SU-DHL-6 (cell line): ENCODE data around the gene MORC1.

ENCODE experiments used
- EZH2phosphoT487 ChIP-seq: fragments of 200-600 bp; sonication (generic), shearing (Covaris generic); conservative IDR thresholded peaks from 2 replicates; pipeline ENCODE4 v1.6.1; 2018; ENCODE audit warnings: mild to moderate bottlenecking, antibody characterized with exemption, low read length, moderate library complexity, mixed read lengths
- TF ChIP-seq, protein P1 (sequence below): fragments of 200-600 bp; sonication (generic); IDR thresholded peaks from one replicate; pipeline ENCODE4 v1.5.1; 2017; ENCODE audit warnings: antibody characterized with exemption, mild to moderate bottlenecking, low read length, moderate library complexity; ENCODE audit not compliant: insufficient read depth, poor library complexity, severe bottlenecking

DNA sequence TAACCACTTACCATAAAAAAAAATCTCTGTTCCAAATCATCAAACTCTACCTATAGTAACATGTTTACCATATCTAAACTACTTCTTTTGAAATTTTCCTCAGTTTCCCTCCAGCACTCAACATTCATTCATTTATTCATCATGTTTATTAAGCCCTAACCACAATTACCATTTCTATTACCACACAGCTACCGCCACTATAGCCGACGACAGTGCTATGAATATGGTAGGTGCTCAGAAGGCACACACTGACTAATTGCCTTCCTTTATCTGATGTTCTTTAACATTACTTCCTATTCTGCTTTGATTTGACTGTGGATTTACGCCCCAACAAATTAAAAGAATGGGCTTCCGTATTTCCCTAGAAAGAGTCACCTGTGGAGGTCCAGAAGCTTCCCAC is 208.1 kb downstream of the MORC1 start:
- TF ChIP-seq, protein P1, sequence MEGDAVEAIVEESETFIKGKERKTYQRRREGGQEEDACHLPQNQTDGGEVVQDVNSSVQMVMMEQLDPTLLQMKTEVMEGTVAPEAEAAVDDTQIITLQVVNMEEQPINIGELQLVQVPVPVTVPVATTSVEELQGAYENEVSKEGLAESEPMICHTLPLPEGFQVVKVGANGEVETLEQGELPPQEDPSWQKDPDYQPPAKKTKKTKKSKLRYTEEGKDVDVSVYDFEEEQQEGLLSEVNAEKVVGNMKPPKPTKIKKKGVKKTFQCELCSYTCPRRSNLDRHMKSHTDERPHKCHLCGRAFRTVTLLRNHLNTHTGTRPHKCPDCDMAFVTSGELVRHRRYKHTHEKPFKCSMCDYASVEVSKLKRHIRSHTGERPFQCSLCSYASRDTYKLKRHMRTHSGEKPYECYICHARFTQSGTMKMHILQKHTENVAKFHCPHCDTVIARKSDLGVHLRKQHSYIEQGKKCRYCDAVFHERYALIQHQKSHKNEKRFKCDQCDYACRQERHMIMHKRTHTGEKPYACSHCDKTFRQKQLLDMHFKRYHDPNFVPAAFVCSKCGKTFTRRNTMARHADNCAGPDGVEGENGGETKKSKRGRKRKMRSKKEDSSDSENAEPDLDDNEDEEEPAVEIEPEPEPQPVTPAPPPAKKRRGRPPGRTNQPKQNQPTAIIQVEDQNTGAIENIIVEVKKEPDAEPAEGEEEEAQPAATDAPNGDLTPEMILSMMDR: no peak
- no peak for TF ChIP-seq EZH2phosphoT487
